NCI-H345 treated with DMSO at 0.1 percent for 48 hours (cell line): Measurements from ENCODE around the gene CBFA2T3.
"Not testable (repeated sequence)": the region's sequence is repeated elsewhere in the genome, so short reads cannot be mapped to it uniquely, and the experiment has no call there.

Experiments used
- DNase-seq: peaks from one replicate; lab custom pipeline; 2025; ENCODE audit not compliant: unreplicated experiment; lab: John Stamatoyannopoulos, UW

Gene CBFA2T3

GRCh38 chr16:88977018-88977811 lies at the start of gene CBFA2T3:
TSS of gene CBFA2T3 (minus strand) at chr16:88977207. CDS start at chr16:88976807, 400 bp downstream.
- no peak for DNase-seq

- no peak for DNase-seq
These were observed 49.2 kb upstream of the CBFA2T3 start for GRCh38 chr16:89026121-89026612.

DNA sequence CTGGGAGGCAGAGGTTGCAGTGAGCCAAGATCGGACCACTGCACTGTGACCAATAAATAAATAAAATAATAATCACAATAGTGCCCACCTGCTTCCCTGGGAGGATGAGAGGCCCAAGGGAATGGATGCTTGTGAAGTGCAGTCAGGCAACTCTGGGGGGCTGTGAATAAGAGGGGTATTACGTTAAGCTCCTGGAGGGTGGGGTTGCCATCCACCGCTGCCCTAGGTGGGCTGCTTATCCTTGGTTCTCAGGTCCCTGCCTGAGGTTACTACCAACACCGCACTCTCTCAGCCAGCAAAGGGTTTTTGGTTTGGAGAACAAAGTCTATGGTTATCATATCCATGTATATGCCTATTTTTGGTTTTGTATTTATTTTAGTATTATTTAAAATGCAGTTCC lies 48.6 kb upstream of the CBFA2T3 start:
- DNase-seq = no peak

DNA sequence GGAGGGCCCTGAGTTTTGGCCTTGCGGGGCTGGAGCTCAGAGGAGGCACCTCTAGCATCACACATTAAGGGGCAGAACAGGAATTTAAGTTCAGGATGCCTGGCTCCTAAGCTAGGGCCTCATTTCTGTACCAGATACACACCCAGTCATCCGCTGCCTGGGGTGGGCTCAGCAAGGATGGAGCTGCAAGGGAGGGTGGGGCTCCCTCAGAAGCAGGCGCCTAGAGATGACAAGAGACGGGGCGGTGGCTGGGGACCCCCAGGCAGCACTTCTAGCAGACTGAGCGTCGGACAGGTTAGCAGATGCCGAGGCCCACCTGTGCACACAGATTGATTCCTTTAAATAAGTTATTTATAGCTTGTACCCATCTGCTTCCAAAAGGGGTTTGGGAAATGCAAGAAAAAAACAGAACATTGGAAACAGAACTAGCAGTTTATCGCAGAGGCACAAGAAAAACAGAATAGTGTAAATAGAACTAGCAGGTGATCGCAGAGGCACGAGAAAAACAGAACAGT lies 47.6 kb upstream of the CBFA2T3 start:
- no peak for DNase-seq

DNA sequence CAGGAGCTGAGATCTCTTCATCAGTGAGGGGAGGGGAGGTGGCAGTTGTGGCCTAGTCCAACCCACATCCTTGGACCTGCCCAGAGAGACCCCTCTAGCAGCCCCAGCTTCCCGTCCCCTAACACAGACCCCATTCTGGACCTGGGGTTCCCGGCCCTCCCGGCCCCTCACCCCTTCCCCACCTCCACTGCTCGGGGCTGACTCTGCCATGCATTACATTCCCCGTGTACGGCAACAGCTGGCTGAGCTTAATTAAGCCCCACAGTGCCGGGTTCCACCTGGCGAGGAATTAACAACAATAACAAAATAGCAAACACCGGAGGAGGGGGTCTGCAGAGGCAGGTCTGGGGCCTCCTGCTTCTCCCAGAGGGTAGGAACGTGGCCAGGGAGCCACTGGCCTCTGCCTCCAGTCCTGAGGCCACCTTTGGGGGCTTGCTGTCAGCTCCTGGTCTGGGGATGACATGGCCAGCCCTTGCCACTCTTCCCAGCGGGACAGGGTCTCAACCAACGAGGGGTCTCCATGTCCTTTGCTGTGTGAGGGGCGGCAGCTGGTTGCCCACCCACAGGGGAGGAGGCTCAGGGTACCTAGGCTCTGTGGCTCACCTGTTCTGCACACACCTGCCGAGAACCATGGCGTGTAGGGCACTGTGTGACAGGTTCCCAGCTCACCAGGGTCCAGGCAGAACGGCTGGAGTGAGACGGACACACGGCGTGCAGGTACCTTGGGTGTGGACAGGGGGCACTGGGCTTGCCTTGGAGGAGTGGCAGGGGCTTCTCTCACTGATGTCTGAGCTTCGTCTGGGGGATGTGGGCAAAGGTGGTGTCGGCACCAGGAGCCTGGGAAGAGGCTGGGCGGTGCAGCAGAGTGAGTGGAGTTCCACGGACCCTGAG lies 46.9 kb upstream of the CBFA2T3 start:
- no peak for DNase-seq

- DNase-seq = no peak
These were observed 46.1 kb upstream of the CBFA2T3 start for GRCh38 chr16:89023151-89023551.

GRCh38 chr16:89022051-89022836 lies 45.2 kb upstream of the CBFA2T3 start:
- no peak for DNase-seq

- no peak for DNase-seq
These were observed 44.1 kb upstream of the CBFA2T3 start for GRCh38 chr16:89020925-89021595.

DNA sequence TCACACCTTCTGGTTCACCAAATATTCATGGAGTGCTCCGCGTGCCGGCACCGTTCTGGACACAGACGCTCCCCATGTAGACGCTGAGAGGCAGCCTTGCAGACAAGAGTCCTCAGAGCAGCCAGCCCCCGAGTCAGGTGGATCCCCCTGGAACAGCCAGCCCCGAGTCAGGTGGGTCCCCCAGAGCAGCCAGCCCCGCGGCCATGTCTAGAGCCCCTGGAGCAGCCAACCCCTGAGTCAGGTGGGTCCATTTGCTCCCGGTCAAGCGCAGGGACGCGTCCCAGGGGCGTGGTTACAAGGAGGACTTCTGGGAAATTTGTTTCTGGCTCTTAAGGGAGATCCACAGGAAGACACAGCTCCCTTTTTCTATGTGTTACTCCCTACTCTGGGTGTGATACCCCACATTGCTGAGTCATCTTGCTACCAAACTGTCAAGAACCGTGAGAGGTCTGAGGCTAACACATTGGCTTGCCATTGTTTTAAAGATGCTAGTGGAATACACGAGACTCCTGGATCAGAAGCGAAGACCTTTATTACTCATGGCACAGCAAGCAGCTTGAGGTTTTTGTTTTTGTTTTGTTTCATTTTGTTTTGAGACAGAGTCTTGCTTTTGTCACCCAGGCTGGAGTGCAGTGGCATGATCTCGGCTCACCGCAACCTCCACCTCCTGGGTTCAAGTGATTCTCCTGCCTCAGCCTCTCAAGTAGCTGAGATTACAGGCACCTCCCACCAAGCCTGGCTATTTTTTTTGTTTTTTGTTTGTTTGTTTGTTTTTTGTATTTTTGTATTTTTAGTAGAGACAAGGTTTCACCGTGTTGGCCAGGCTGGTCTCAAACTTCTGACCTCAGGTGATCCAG lies 43.3 kb upstream of the CBFA2T3 start:
- no peak for DNase-seq

GRCh38 chr16:89019511-89019910 lies 42.5 kb upstream of the CBFA2T3 start:
- DNase-seq = no peak

DNA sequence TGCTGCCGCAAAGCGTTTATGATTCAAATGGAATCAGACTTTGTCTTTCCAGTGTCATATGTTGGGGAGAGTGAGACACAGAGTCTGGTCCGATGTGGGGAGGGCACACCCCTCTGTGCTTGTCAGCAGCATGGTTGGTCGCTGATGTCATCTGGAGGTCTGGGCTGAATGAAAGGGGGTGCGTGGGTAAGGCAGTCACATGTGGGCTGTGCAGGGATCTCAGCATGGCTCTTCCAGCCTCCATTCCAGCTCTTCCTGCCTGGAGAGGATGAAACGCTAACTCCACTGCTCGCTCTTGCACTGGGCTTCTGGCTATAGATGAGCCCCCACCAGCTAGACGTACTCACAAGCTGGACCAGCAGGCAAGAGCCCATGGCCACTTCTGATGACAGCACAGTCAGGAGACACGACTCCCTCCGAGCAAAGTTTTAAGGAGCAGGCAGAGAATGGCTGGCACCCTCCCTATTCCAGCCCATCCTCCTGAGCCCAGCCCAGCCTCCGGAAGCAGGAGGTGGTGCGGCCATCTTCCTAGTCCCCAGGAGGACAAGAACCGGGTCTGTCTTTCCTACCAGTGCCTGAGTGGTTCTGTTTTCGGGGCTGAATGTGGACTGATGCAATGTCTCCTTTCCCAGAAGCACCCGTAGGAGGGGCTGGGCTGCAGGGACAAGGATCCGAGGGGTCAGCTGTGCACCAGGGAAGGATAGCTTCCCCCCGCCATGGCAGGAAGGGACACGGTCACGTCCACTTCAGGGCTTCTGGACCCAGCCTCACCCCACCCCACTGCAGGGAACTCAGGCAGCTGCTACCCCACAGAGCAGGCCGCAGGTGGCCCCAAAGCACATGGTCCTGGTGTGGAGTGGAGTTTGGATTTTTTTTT lies 41.5 kb upstream of the CBFA2T3 start:
- DNase-seq = no peak

- no peak for DNase-seq
These were observed 40.7 kb upstream of the CBFA2T3 start for GRCh38 chr16:89017543-89018281.

GRCh38 chr16:89016561-89016960 lies 39.6 kb upstream of the CBFA2T3 start:
- DNase-seq = not testable (repeated sequence)

DNA sequence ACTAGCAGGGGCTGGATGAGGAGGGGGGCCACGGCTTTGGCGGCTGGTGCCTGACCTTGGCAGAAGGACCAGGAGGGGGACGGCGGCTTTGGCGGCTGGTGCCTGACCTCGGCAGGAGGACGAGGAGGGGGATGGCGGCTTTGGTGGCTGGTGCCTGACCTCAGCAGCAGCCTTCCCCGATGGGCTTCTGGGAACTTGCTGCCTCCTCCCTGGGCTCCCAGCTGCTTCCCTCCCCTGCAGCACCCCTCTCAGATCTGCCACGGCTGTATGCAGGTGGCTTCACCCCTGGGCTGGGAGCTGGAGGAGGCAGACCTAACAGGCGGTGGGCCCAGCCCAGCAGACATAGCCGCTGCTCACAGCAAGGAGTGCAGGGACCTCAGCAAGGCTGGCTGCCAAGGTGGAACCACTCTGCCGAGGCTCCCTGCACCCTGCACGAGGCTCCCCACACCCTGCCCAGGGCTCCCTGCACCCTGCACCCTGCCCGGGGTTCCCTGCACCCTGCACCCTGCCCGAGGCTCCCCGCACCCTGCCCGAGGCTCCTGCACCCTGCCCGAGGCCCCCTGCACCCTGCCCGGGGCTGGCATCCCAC lies 38.4 kb upstream of the CBFA2T3 start:
- no peak for DNase-seq

GRCh38 chr16:89014403-89015230 lies 37.6 kb upstream of the CBFA2T3 start:
- DNase-seq = no peak

- DNase-seq = no peak
These were observed 36.8 kb upstream of the CBFA2T3 start for GRCh38 chr16:89013692-89014402.
